ENCODE measurements around the gene NAXE. TPM values are rescaled to one million over a fixed set of nuclear protein-coding genes. Genes with fewer than 3 reads are reported as not detected.
A peak's percentile ranks its signal among the peaks of the same experiment; 100 is the strongest.

Gene NAXE
- total RNA-seq, 2 donors from 2014 or later, result 118 to 188 TPM

DNA sequence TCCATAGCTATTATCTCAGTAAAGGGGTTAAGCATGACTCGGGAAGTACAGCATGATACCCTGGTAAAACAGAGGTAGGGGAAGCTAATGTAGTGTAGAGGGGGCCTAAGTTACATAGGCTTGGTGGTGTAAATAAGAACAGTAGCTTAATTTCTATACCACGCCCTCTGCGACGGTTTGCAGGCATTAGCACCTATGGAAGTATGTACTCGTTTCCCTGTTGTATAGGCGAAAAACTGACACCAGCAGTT lies 470 bp upstream of the NAXE start:
- TF ChIP-seq POLR2AphosphoS5 (IDR thresholded peaks at IDR 0.05) (no peak), POLR2A (IDR thresholded peaks at IDR 0.05) (no peak)
- TF ChIP-seq, protein P1, sequence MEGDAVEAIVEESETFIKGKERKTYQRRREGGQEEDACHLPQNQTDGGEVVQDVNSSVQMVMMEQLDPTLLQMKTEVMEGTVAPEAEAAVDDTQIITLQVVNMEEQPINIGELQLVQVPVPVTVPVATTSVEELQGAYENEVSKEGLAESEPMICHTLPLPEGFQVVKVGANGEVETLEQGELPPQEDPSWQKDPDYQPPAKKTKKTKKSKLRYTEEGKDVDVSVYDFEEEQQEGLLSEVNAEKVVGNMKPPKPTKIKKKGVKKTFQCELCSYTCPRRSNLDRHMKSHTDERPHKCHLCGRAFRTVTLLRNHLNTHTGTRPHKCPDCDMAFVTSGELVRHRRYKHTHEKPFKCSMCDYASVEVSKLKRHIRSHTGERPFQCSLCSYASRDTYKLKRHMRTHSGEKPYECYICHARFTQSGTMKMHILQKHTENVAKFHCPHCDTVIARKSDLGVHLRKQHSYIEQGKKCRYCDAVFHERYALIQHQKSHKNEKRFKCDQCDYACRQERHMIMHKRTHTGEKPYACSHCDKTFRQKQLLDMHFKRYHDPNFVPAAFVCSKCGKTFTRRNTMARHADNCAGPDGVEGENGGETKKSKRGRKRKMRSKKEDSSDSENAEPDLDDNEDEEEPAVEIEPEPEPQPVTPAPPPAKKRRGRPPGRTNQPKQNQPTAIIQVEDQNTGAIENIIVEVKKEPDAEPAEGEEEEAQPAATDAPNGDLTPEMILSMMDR (IDR thresholded peaks at IDR 0.05), result no peak
- DNase-seq (ENCODE audit: low spot score), result no peak
- peak overlapping the region; percentile 79 to 86 for H3K27ac ChIP-seq
- peak overlapping the region; percentile 74 to 80 for H3K4me3 ChIP-seq
- intact Hi-C loops (cut with DNase I), result no loop called here
- H3K9me3 ChIP-seq, result no peaks in the 10 kb centered on the region
- no peaks in the 10 kb centered on the region for H3K36me3 ChIP-seq
- peaks cover 2% of the 10 kb centered on the region for H3K4me1 ChIP-seq (replicated peaks)
- no peaks in the 10 kb centered on the region for H3K27me3 ChIP-seq (replicated peaks; ENCODE audit: insufficient read depth)
- WGBS, result 14% methylated on average over 6 of the region's 6 CpGs

DNA sequence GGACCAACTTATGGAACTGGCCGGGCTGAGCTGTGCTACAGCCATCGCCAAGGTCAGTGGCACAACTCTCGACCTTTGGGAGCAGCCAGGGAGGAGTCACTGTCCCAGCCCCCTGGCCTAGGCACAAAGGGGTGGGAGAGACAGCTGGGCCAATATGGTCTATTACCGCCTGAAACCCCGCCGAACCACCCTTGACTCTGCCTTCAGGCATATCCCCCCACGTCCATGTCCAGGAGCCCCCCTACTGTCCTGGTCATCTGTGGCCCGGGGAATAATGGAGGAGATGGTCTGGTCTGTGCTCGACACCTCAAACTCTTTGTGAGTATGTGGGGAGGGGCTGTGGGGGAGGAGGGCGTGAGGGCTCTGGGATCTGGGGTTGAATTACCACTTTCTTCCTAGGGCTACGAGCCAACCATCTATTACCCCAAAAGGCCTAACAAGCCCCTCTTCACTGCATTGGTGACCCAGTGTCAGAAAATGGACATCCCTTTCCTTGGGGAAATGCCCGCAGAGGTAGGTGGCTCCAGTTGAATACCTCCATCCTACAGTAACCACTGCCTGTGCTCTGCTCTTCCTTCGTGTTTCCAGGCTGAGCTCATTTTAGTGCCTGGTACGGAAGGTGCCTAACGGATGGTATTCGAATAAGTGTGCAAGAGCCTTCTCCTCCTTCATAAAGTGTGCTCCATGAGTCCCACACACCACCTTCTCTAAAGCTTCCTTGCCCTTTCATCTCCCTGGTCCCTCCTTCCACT lies 758 bp downstream of the NAXE start:
- Histone ChIP-seq H3K36me3 (no peaks in the 10 kb centered on the region), H3K4me3 (peak overlapping the region; percentile 74 to 80), H3K4me1 (replicated peaks) (peaks cover 2% of the 10 kb centered on the region), H3K27ac (peak overlapping the region; percentile 79 to 86), H3K27me3 (replicated peaks; ENCODE audit: insufficient read depth) (no peaks in the 10 kb centered on the region), H3K9me3 (no peaks in the 10 kb centered on the region)
- 43% methylated on average over 16 of the region's 16 CpGs for WGBS
- TF ChIP-seq, protein P1 (IDR thresholded peaks at IDR 0.05), result no peak
- TF ChIP-seq POLR2AphosphoS5 (IDR thresholded peaks at IDR 0.05) (no peak), POLR2A (IDR thresholded peaks at IDR 0.05) (no peak)
- intact Hi-C loops (cut with DNase I), result no loop called here
- DNase-seq (ENCODE audit: low spot score), result no peak

DNA sequence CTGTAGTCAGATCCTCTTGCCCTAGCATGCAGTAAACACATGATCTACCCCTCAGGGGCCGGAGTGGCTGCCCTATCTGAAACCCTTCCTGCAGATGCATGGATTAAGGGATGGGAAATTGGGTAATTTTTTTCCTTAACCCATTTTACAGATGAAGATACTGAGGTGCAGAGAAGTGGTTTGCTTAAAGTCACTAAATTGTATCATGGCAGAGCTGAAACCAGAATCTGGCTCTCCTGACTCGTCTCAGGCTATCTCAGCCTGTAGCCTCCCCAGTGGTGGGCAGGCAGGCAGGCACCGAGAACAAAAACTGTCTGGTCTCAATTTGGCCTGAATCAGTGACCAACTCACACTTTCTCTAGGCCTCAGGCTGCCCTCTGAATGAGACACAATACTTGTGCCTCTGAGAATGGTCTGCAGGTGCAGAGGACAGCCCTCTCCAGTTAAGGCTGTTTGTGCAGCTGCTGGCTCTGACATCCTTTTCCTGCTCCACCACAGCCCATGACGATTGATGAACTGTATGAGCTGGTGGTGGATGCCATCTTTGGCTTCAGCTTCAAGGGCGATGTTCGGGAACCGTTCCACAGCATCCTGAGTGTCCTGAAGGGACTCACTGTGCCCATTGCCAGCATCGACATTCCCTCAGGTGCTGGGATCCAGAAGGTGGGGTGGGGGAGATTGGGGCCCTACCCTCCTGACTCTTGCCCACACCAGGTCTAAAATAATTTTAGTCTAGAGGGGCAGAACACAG lies 1.5 kb downstream of the NAXE start:
- H3K4me3 ChIP-seq, result no peak overlapping the region

DNA sequence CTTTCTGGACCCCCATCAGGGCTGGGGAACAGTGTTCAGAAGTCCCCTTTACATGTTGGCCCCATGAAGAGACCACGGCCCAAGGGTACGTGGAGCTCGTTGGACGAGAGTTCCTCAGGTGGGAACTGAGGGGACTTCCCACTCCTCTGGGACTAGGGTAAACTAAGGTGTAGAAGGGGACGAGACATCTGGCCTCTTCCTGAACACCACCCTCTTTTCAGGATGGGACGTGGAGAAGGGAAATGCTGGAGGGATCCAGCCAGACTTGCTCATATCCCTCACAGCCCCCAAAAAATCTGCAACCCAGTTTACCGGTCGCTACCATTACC lies 2.0 kb downstream of the NAXE start:
- intact Hi-C loops (cut with DNase I), result no loop called here
- Histone ChIP-seq H3K9me3 (no peaks in the 10 kb centered on the region), H3K27me3 (replicated peaks; ENCODE audit: insufficient read depth) (no peaks in the 10 kb centered on the region), H3K27ac (no peak overlapping the region), H3K4me3 (no peak overlapping the region), H3K36me3 (no peaks in the 10 kb centered on the region), H3K4me1 (replicated peaks) (peaks cover 2% of the 10 kb centered on the region)
- TF ChIP-seq POLR2AphosphoS5 (IDR thresholded peaks at IDR 0.05) (no peak), POLR2A (IDR thresholded peaks at IDR 0.05) (no peak)
- TF ChIP-seq, protein P1 (IDR thresholded peaks at IDR 0.05), result no peak
- WGBS, result 80% methylated on average over 8 of the region's 8 CpGs
- no peak for DNase-seq (ENCODE audit: low spot score)

More for the DNA sequence above, 1.5 kb downstream of the NAXE start:
- 73% methylated on average over 8 of the region's 8 CpGs for WGBS
- Histone ChIP-seq H3K36me3 (no peaks in the 10 kb centered on the region), H3K9me3 (no peaks in the 10 kb centered on the region), H3K27ac (no peak overlapping the region), H3K4me1 (replicated peaks) (peaks cover 2% of the 10 kb centered on the region), H3K27me3 (replicated peaks; ENCODE audit: insufficient read depth) (no peaks in the 10 kb centered on the region)
- no peak for DNase-seq (ENCODE audit: low spot score)
- intact Hi-C loops (cut with DNase I), result no loop called here
- TF ChIP-seq, protein P1 (IDR thresholded peaks at IDR 0.05), result no peak
- no peak for TF ChIP-seq POLR2AphosphoS5 (IDR thresholded peaks at IDR 0.05)
- TF ChIP-seq POLR2A (IDR thresholded peaks at IDR 0.05), result no peak

DNA sequence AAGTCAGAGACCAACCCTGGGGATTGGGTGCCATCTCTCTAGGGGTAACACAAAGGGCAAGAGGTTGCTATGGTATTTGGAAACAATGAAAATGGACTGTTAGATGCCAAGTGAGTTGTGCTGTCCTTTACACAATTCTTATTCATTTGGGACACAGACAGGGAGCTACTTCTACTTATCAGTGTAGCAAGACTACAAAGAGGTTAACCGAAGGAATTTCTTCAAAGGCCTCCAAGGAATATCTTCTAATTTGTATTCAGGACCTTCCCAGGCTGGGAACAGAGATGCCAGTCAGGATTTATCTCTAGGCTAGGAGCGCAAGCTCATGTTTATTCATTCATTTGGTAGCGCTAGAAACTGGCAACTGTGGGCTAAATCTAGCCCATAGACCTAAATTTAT lies 2.6 kb downstream of the NAXE start:
- Histone ChIP-seq H3K4me1 (replicated peaks) (peaks cover 2% of the 10 kb centered on the region), H3K27ac (no peak overlapping the region), H3K27me3 (replicated peaks; ENCODE audit: insufficient read depth) (no peaks in the 10 kb centered on the region), H3K36me3 (no peaks in the 10 kb centered on the region), H3K4me3 (no peak overlapping the region), H3K9me3 (no peaks in the 10 kb centered on the region)
- intact Hi-C loops (cut with DNase I), result no loop called here
- 75% methylated on average over 3 of the region's 3 CpGs for WGBS
- TF ChIP-seq, protein P1 (IDR thresholded peaks at IDR 0.05), result no peak
- TF ChIP-seq POLR2AphosphoS5 (IDR thresholded peaks at IDR 0.05) (no peak), POLR2A (IDR thresholded peaks at IDR 0.05) (no peak)
- DNase-seq (ENCODE audit: low spot score), result no peak
